Measurements from ENCODE around the gene SPN.
"Not testable (repeated sequence)": the region's sequence is repeated elsewhere in the genome, so short reads cannot be mapped to it uniquely, and the experiment has no call there.

Gene SPN

GRCh38 chr16:29667322-29667610 lies 4.2 kb downstream of the SPN start:
- H3K9ac ChIP-seq (ENCODE audit: low read depth, low read length) = peak overlapping the region; percentile 60; the same call in 1 of the 2 replicates
- not testable (repeated sequence) for H3K9me3 ChIP-seq (ENCODE audit: insufficient read depth, low read depth, low read length); H3K4me1 ChIP-seq (ENCODE audit: insufficient read depth, low read length); H3K27me3 ChIP-seq (ENCODE audit: insufficient read depth, low read length); H3K36me3 ChIP-seq (ENCODE audit: insufficient read depth, low read depth, low read length); H3K27ac ChIP-seq (ENCODE audit: low read length)
- peak overlapping the region; percentile 37; the same call in 1 of the 2 replicates for H3K4me3 ChIP-seq (ENCODE audit: low read length)

- Histone ChIP-seq H3K9ac (ENCODE audit: low read depth, low read length) (no peak overlapping the region), H3K36me3 (ENCODE audit: insufficient read depth, low read depth, low read length) (no peaks in the 10 kb centered on the region), H3K4me1 (ENCODE audit: insufficient read depth, low read length) (peaks cover 7% of the 10 kb centered on the region; the same call in 1 of the 2 replicates), H3K9me3 (ENCODE audit: insufficient read depth, low read depth, low read length) (no peaks in the 10 kb centered on the region), H3K27ac (ENCODE audit: low read length) (no peak overlapping the region), H3K27me3 (ENCODE audit: insufficient read depth, low read length) (no peaks in the 10 kb centered on the region), H3K4me3 (ENCODE audit: low read length) (no peak overlapping the region)
Observed at GRCh38 chr16:29667755-29668154, 4.7 kb downstream of the SPN start.

- Histone ChIP-seq H3K9ac (ENCODE audit: low read depth, low read length) (no peak overlapping the region), H3K4me3 (ENCODE audit: low read length) (no peak overlapping the region), H3K9me3 (ENCODE audit: insufficient read depth, low read depth, low read length) (no peaks in the 10 kb centered on the region), H3K27ac (ENCODE audit: low read length) (no peak overlapping the region), H3K4me1 (ENCODE audit: insufficient read depth, low read length) (peaks cover 7% of the 10 kb centered on the region; the same call in 1 of the 2 replicates), H3K36me3 (ENCODE audit: insufficient read depth, low read depth, low read length) (no peaks in the 10 kb centered on the region), H3K27me3 (ENCODE audit: insufficient read depth, low read length) (no peaks in the 10 kb centered on the region)
Observed at GRCh38 chr16:29668267-29668666, 5.2 kb downstream of the SPN start.

- Histone ChIP-seq H3K27ac (ENCODE audit: low read length) (no peak overlapping the region), H3K27me3 (ENCODE audit: insufficient read depth, low read length) (no peaks in the 10 kb centered on the region)
Observed at GRCh38 chr16:29673501-29673900, 10.5 kb downstream of the SPN start.

GRCh38 chr16:29674188-29674587 lies 11.1 kb downstream of the SPN start:
- Histone ChIP-seq H3K27me3 (ENCODE audit: insufficient read depth, low read length) (no peaks in the 10 kb centered on the region), H3K36me3 (ENCODE audit: insufficient read depth, low read depth, low read length) (no peaks in the 10 kb centered on the region), H3K4me3 (ENCODE audit: low read length) (no peak overlapping the region), H3K9ac (ENCODE audit: low read depth, low read length) (no peak overlapping the region), H3K4me1 (ENCODE audit: insufficient read depth, low read length) (peaks cover 3% of the 10 kb centered on the region; the same call in 1 of the 2 replicates), H3K27ac (ENCODE audit: low read length) (no peak overlapping the region), H3K9me3 (ENCODE audit: insufficient read depth, low read depth, low read length) (no peaks in the 10 kb centered on the region)

More at GRCh38 chr16:29673501-29673900, 10.5 kb downstream of the SPN start:
- Histone ChIP-seq H3K9me3 (ENCODE audit: insufficient read depth, low read depth, low read length) (no peaks in the 10 kb centered on the region), H3K4me1 (ENCODE audit: insufficient read depth, low read length) (peaks cover under 1% of the 10 kb centered on the region; the same call in 1 of the 2 replicates), H3K36me3 (ENCODE audit: insufficient read depth, low read depth, low read length) (no peaks in the 10 kb centered on the region), H3K4me3 (ENCODE audit: low read length) (no peak overlapping the region), H3K9ac (ENCODE audit: low read depth, low read length) (no peak overlapping the region)

DNA sequence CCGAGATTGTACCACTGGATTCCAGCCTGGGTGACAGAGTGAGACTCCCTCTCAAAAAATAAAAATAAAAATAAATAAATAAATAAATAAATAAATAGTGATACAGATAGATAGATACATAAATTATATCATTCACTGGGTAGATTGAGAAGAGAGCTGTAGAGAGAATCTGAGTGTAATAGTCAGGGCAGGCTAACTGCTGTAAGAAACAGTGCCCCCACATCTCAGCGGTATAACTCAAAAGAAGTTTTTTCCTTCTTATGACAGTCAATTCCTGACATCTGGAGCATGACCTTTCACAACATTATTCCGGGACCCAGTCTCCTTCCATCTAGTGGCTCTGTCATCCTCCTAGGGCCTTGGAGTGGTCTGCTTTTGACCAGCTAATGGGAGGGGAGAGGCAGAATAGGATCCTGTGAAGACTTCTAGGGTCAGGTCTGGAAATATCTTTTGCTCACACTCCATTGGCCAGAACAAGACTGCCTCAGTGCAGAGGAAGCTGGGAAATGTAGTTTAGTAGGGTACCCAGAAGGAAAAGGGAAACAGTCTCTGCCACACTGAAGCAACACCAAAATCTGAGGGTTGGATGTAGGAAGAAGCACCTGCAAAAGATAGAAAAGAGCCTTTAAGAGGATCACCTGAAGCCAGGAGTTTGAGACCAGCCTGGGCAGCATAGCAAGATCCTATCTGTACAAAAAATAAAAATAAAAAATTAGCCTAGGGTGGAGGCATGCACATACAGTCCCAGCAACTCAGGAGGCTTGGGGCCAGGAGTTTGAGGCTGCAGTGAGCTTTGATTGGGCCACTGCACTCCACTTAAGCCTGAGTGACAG lies 13.0 kb downstream of the SPN start:
- Histone ChIP-seq H3K4me3 (ENCODE audit: low read length) (no peak overlapping the region), H3K9me3 (ENCODE audit: insufficient read depth, low read depth, low read length) (no peaks in the 10 kb centered on the region), H3K36me3 (ENCODE audit: insufficient read depth, low read depth, low read length) (peaks cover 3% of the 10 kb centered on the region; the same call in 1 of the 2 replicates), H3K9ac (ENCODE audit: low read depth, low read length) (no peak overlapping the region), H3K27ac (ENCODE audit: low read length) (no peak overlapping the region), H3K4me1 (ENCODE audit: insufficient read depth, low read length) (peaks cover 3% of the 10 kb centered on the region; the same call in 1 of the 2 replicates), H3K27me3 (ENCODE audit: insufficient read depth, low read length) (no peaks in the 10 kb centered on the region)

GRCh38 chr16:29676989-29677785 lies 14.1 kb downstream of the SPN start:
- Histone ChIP-seq H3K9ac (ENCODE audit: low read depth, low read length) (no peak overlapping the region), H3K27ac (ENCODE audit: low read length) (no peak overlapping the region)

DNA sequence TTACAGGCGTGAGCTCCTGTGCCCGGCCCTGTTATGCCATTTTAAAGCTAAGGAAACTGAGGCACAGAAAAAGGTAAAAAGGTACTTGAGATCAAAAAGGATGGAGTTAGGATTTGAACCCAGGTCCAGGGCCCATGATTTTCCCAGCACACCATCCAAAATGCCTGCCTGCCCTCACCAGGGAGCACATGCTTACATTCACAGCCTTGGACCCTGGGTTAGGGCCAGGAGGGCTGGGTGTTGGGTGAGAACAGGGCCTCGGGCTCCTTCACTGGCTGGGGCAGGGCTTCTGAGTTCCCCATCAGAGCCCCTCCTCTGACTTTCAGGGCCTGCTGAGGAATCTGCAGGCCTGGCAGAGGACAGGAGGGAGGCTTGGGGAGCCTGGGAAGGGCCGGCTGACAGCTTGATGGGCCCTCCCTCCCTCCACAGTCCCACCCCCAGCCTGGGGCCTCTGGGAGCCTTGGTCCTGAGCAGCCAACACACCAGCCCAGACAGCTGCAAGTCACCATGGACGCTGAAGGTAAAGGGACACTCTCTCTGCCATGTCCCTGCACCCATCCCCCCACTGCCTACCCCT lies 15.7 kb downstream of the SPN start, which contains the start of gene QPRT:
Gene QPRT (plus strand): TSS at position 490 of the 577 bp plus-strand sequence. CDS start 18 bp downstream, at position 508.
- Histone ChIP-seq H3K27ac (ENCODE audit: low read length) (peak within 1 kb of the TSS; percentile 97), H3K9me3 (ENCODE audit: insufficient read depth, low read depth, low read length) (no peaks in the 10 kb centered on the region), H3K4me3 (ENCODE audit: low read length) (peak within 1 kb of the TSS; percentile 84), H3K36me3 (ENCODE audit: insufficient read depth, low read depth, low read length) (peaks cover 23% of the 10 kb centered on the region; the same call in 1 of the 2 replicates), H3K4me1 (ENCODE audit: insufficient read depth, low read length) (peaks cover 3% of the 10 kb centered on the region; the same call in 1 of the 2 replicates), H3K9ac (ENCODE audit: low read depth, low read length) (peak within 1 kb of the TSS; percentile 95), H3K27me3 (ENCODE audit: insufficient read depth, low read length) (no peaks in the 10 kb centered on the region)

More at GRCh38 chr16:29676989-29677785, 14.1 kb downstream of the SPN start:
- H3K36me3 ChIP-seq (ENCODE audit: insufficient read depth, low read depth, low read length) = peaks cover 12% of the 10 kb centered on the region; the same call in 1 of the 2 replicates
- no peaks in the 10 kb centered on the region for H3K27me3 ChIP-seq (ENCODE audit: insufficient read depth, low read length)
- H3K4me3 ChIP-seq (ENCODE audit: low read length) = no peak overlapping the region
- no peaks in the 10 kb centered on the region for H3K9me3 ChIP-seq (ENCODE audit: insufficient read depth, low read depth, low read length)
- peaks cover 3% of the 10 kb centered on the region; the same call in 1 of the 2 replicates for H3K4me1 ChIP-seq (ENCODE audit: insufficient read depth, low read length)

DNA sequence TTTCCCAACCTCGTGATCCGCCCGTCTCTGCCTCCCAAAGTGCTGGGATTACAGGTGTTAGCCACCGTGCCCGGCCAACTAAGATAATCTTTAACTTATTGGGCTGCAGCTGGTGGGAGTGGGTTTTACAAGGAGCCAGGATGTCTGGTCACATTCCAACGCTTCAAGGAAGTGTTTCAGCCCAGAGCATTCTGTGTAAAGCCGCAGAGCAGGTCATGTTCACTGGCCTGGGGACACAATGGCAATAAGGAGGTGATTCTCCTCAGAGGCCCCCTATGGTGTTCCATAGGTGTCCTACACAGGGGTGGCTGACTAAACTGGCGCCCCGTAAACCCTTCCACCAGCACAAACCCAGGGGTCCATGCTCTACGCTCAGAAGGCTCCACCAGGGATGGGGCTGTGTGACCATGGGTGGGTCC lies 17.1 kb downstream of the SPN start:
- H3K36me3 ChIP-seq (ENCODE audit: insufficient read depth, low read depth, low read length) = peaks cover 34% of the 10 kb centered on the region; the same call in 1 of the 2 replicates
- H3K4me3 ChIP-seq (ENCODE audit: low read length) = peak overlapping the region; percentile 84; the same call in 1 of the 2 replicates
- no peaks in the 10 kb centered on the region for H3K9me3 ChIP-seq (ENCODE audit: insufficient read depth, low read depth, low read length)
- no peaks in the 10 kb centered on the region for H3K27me3 ChIP-seq (ENCODE audit: insufficient read depth, low read length)
- peaks cover 3% of the 10 kb centered on the region; the same call in 1 of the 2 replicates for H3K4me1 ChIP-seq (ENCODE audit: insufficient read depth, low read length)
- H3K27ac ChIP-seq (ENCODE audit: low read length) = peak overlapping the region; percentile 97
- H3K9ac ChIP-seq (ENCODE audit: low read depth, low read length) = peak overlapping the region; percentile 95; the same call in 1 of the 2 replicates

DNA sequence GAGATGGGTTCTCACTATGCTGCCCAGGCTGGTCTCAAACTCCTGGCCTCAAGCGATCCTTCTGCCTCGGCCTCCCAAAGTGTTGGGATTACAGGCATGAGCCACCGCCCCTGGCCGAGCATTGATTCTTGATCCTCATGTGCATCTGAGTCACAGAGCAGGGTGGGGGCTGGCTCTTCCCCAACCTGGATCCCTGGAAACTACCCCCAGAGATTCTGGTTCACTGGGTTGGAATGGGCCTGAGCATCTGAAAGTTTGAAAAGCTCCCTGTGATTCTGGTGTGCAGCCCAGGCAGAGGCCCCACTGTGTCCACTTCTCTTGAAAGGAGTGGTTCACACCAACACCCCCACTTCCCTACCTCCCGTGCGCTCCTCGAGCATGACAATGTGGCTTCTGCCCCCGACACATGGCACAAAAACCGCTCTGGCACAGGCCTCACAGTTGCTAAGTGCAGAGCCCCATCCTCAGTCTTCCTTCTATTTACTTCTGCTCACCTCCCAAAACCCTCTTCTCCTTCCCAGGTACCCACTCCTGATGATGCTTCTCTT lies 20.6 kb downstream of the SPN start:
- H3K27me3 ChIP-seq (ENCODE audit: insufficient read depth, low read length) = no peaks in the 10 kb centered on the region
- H3K4me3 ChIP-seq (ENCODE audit: low read length) = no peak overlapping the region
- peaks cover 14% of the 10 kb centered on the region for H3K4me1 ChIP-seq (ENCODE audit: insufficient read depth, low read length)
- peaks cover 35% of the 10 kb centered on the region; the same call in 1 of the 2 replicates for H3K36me3 ChIP-seq (ENCODE audit: insufficient read depth, low read depth, low read length)
- no peak overlapping the region for H3K9ac ChIP-seq (ENCODE audit: low read depth, low read length)
- H3K9me3 ChIP-seq (ENCODE audit: insufficient read depth, low read depth, low read length) = no peaks in the 10 kb centered on the region
- H3K27ac ChIP-seq (ENCODE audit: low read length) = no peak overlapping the region

- Histone ChIP-seq H3K4me3 (ENCODE audit: low read length) (no peak overlapping the region), H3K9ac (ENCODE audit: low read depth, low read length) (no peak overlapping the region), H3K9me3 (ENCODE audit: insufficient read depth, low read depth, low read length) (no peaks in the 10 kb centered on the region), H3K27me3 (ENCODE audit: insufficient read depth, low read length) (no peaks in the 10 kb centered on the region), H3K4me1 (ENCODE audit: insufficient read depth, low read length) (peaks cover 12% of the 10 kb centered on the region), H3K27ac (ENCODE audit: low read length) (no peak overlapping the region), H3K36me3 (ENCODE audit: insufficient read depth, low read depth, low read length) (peaks cover 35% of the 10 kb centered on the region; the same call in 1 of the 2 replicates)
Observed at GRCh38 chr16:29684679-29685078, 21.6 kb downstream of the SPN start.
